ENCODE data around the gene HORMAD2.

- TF ChIP-seq ZNF133 (CRISPR knock-in tag; IDR thresholded peaks at IDR 0.05) (no peak), MBD2 (IDR thresholded peaks at IDR 0.05; ENCODE audit: borderline replicate concordance, low read depth) (no peak), PHF20 (IDR thresholded peaks at IDR 0.05; ENCODE audit: partially characterized antibody) (no peak), MAX (CRISPR knock-in tag; IDR thresholded peaks at IDR 0.05) (no peak), ATF1 (CRISPR knock-in tag; IDR thresholded peaks at IDR 0.05) (no peak), ATF1 (tag; IDR thresholded peaks at IDR 0.05) (no peak), REST (IDR thresholded peaks at IDR 0.05; ENCODE audit: borderline replicate concordance) (no peak), REST (CRISPR knock-in tag; IDR thresholded peaks at IDR 0.05; ENCODE audit: low read depth) (no peak), ZNF263 (CRISPR knock-in tag; IDR thresholded peaks at IDR 0.05; ENCODE audit: borderline replicate concordance) (no peak), ZC3H11A (IDR thresholded peaks at IDR 0.05; ENCODE audit: low read depth, low read length) (no peak), NFATC3 (IDR thresholded peaks at IDR 0.05) (no peak), POLR2A (conservative IDR thresholded peaks at IDR 0.05) (no peak), CTCF (IDR thresholded peaks at IDR 0.05 in 2 of 3, conservative IDR thresholded peaks at IDR 0.05 in 1 of 3; ENCODE audit: insufficient read depth in 2 of 3, low read depth in 1 of 3, low read length in 3 of 3) (no peak), ZNF253 (CRISPR knock-in tag; conservative IDR thresholded peaks at IDR 0.05) (no peak), KAT2B (IDR thresholded peaks at IDR 0.05; ENCODE audit: low read depth, low read length) (no peak)
These were observed 118.0 kb downstream of the HORMAD2 start for GRCh38 chr22:30198152-30198825.
